ENCODE measurements around the gene OR8G1. TPM values are rescaled to one million over a fixed set of nuclear protein-coding genes. Genes with fewer than 3 reads are reported as not detected.
"Not testable (repeated sequence)": the region's sequence is repeated elsewhere in the genome, so short reads cannot be mapped to it uniquely, and the experiment has no call there.

The OR8G1 gene
- total RNA-seq, 1 experiment from 2014 or later: not detected

DNA sequence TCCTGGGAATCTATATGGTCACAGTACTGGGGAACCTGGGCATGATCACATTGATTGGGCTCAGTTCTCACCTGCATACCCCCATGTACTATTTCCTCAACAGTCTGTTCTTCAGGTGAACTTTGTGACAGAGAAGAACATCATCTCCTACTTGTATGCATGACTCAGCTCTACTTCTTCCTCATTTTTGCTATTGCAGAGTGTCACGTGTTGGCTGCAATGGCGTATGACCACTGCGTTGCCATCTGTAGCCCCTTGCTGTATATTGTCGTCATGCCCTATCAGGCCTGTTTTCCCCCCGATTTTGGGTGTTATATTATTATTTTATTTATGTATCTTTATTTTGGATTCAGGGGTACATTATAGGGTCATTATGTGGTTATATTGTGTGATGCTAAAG is 2.4 kb upstream of the OR8G1 start:
- Histone ChIP-seq H3K27me3 (ENCODE audit: control insufficient read depth, insufficient read depth, low read length) (no peaks in the 10 kb centered on the region), H3K9me3 (ENCODE audit: control insufficient read depth, insufficient read depth, low read depth, low read length) (no peaks in the 10 kb centered on the region), H3K36me3 (ENCODE audit: control insufficient read depth, insufficient read depth, low read length) (no peaks in the 10 kb centered on the region), H3K27ac (ENCODE audit: low read length) (no peak overlapping the region), H3K4me1 (ENCODE audit: control insufficient read depth, insufficient read depth, low read length) (no peaks in the 10 kb centered on the region), H3K4me3 (ENCODE audit: low read depth in 2 of 2, low read length in 2 of 2) (no peak overlapping the region)
- no peak for TF ChIP-seq TCF7L2 (IDR thresholded peaks at IDR 0.05; ENCODE audit: low read depth, low read length)
- no peak for TF ChIP-seq POLR2AphosphoS5 (IDR thresholded peaks at IDR 0.05; ENCODE audit: low read depth, low read length)
- no peak for TF ChIP-seq SIN3A (IDR thresholded peaks at IDR 0.05; ENCODE audit: borderline replicate concordance, insufficient read depth, low read depth, low read length)
- TF ChIP-seq, protein P1, sequence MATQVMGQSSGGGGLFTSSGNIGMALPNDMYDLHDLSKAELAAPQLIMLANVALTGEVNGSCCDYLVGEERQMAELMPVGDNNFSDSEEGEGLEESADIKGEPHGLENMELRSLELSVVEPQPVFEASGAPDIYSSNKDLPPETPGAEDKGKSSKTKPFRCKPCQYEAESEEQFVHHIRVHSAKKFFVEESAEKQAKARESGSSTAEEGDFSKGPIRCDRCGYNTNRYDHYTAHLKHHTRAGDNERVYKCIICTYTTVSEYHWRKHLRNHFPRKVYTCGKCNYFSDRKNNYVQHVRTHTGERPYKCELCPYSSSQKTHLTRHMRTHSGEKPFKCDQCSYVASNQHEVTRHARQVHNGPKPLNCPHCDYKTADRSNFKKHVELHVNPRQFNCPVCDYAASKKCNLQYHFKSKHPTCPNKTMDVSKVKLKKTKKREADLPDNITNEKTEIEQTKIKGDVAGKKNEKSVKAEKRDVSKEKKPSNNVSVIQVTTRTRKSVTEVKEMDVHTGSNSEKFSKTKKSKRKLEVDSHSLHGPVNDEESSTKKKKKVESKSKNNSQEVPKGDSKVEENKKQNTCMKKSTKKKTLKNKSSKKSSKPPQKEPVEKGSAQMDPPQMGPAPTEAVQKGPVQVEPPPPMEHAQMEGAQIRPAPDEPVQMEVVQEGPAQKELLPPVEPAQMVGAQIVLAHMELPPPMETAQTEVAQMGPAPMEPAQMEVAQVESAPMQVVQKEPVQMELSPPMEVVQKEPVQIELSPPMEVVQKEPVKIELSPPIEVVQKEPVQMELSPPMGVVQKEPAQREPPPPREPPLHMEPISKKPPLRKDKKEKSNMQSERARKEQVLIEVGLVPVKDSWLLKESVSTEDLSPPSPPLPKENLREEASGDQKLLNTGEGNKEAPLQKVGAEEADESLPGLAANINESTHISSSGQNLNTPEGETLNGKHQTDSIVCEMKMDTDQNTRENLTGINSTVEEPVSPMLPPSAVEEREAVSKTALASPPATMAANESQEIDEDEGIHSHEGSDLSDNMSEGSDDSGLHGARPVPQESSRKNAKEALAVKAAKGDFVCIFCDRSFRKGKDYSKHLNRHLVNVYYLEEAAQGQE (IDR thresholded peaks at IDR 0.05; ENCODE audit: insufficient read depth in 1 of 2, low read depth in 2 of 2, low read length in 1 of 2): no peak
- TF ChIP-seq, protein P2, sequence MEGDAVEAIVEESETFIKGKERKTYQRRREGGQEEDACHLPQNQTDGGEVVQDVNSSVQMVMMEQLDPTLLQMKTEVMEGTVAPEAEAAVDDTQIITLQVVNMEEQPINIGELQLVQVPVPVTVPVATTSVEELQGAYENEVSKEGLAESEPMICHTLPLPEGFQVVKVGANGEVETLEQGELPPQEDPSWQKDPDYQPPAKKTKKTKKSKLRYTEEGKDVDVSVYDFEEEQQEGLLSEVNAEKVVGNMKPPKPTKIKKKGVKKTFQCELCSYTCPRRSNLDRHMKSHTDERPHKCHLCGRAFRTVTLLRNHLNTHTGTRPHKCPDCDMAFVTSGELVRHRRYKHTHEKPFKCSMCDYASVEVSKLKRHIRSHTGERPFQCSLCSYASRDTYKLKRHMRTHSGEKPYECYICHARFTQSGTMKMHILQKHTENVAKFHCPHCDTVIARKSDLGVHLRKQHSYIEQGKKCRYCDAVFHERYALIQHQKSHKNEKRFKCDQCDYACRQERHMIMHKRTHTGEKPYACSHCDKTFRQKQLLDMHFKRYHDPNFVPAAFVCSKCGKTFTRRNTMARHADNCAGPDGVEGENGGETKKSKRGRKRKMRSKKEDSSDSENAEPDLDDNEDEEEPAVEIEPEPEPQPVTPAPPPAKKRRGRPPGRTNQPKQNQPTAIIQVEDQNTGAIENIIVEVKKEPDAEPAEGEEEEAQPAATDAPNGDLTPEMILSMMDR (IDR thresholded peaks at IDR 0.05): no peak
- in situ Hi-C loops (cut with HindIII; ENCODE audit: low pct_unique_long_range_greater_than_20kb, low sequenced_read_pairs) (no loop called here), intact Hi-C loops (cut with micrococcal nuclease; ENCODE audit: unreplicated experiment) (no loop called here)
- ATAC-seq (no peak), DNase-seq (ENCODE audit: low read depth, low spot score) (no peak)
- no TSS peak for BruUV-seq (replicated peaks)
- CTCF ChIA-PET: no interaction called here
- POLR2A ChIA-PET: no interaction called here

DNA sequence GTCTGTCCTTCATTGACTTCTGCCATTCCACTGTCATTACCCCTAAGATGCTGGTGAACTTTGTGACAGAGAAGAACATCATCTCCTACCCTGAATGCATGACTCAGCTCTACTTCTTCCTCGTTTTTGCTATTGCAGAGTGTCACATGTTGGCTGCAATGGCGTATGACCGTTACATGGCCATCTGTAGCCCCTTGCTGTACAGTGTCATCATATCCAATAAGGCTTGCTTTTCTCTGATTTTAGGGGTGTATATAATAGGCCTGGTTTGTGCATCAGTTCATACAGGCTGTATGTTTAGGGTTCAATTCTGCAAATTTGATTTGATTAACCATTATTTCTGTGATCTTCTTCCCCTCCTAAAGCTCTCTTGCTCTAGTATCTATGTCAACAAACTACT is 9.0 kb downstream of the OR8G1 start:
- ATAC-seq; H3K27me3 ChIP-seq (ENCODE audit: control insufficient read depth, insufficient read depth, low read length); POLR2A ChIA-PET; H3K4me1 ChIP-seq (ENCODE audit: control insufficient read depth, insufficient read depth, low read length); intact Hi-C loops (cut with micrococcal nuclease; ENCODE audit: unreplicated experiment); H3K9me3 ChIP-seq (ENCODE audit: control insufficient read depth, insufficient read depth, low read depth, low read length); BruUV-seq (replicated peaks); H3K36me3 ChIP-seq (ENCODE audit: control insufficient read depth, insufficient read depth, low read length); CTCF ChIA-PET; H3K27ac ChIP-seq (ENCODE audit: low read length); H3K4me3 ChIP-seq (ENCODE audit: low read depth in 2 of 2, low read length in 2 of 2); DNase-seq (ENCODE audit: low read depth, low spot score); in situ Hi-C loops (cut with HindIII; ENCODE audit: low pct_unique_long_range_greater_than_20kb, low sequenced_read_pairs): not testable (repeated sequence)

DNA sequence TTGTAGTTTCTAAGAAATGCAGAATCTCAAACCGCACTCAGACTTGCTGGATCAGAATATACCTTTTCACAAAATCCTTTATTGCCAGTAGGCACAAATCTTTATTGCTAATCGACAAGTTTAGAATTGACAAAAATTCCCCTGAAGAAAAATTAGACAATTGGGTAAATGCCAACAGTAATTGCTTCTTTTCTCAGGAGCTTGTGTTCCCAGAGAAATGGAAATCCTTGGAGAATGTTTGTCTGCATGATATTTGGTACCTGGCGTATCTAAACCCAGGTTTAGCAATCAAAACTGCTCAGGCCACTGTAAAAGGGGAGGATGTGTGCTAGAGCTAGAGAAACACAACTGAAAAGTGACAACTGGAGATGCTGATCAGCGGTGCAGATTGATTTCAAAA is 15.2 kb downstream of the OR8G1 start, which contains the start of gene OR8G5:
OR8G5 (plus strand) TSS at position 301 of the 400 bp plus-strand sequence. CDS start 8,556 bp downstream, outside the sequence.
- ChIA-PET CTCF (no interaction called here), POLR2A (no interaction called here)
- H3K36me3 ChIP-seq (ENCODE audit: control insufficient read depth, insufficient read depth, low read length): no peaks in the 10 kb centered on the region
- H3K4me3 ChIP-seq (ENCODE audit: low read depth in 2 of 2, low read length in 2 of 2): no peak within 1 kb of the TSS
- intact Hi-C loops (cut with micrococcal nuclease; ENCODE audit: unreplicated experiment) (no loop called here), in situ Hi-C loops (cut with HindIII; ENCODE audit: low pct_unique_long_range_greater_than_20kb, low sequenced_read_pairs) (no loop called here)
- ATAC-seq: no peak
- TF ChIP-seq TCF7L2 (IDR thresholded peaks at IDR 0.05; ENCODE audit: low read depth, low read length): no peak
- no peak for TF ChIP-seq POLR2AphosphoS5 (IDR thresholded peaks at IDR 0.05; ENCODE audit: low read depth, low read length)
- TF ChIP-seq, protein P1 (IDR thresholded peaks at IDR 0.05; ENCODE audit: insufficient read depth in 1 of 2, low read depth in 2 of 2, low read length in 1 of 2): no peak
- TF ChIP-seq SIN3A (IDR thresholded peaks at IDR 0.05; ENCODE audit: borderline replicate concordance, insufficient read depth, low read depth, low read length): no peak
- TF ChIP-seq, protein P2 (IDR thresholded peaks at IDR 0.05): no peak
- no peak for DNase-seq (ENCODE audit: low read depth, low spot score)
- H3K27ac ChIP-seq (ENCODE audit: low read length): no peak within 1 kb of the TSS
- H3K27me3 ChIP-seq (ENCODE audit: control insufficient read depth, insufficient read depth, low read length): no peaks in the 10 kb centered on the region
- BruUV-seq (replicated peaks): no TSS peak
- no peaks in the 10 kb centered on the region for H3K9me3 ChIP-seq (ENCODE audit: control insufficient read depth, insufficient read depth, low read depth, low read length)
- no peaks in the 10 kb centered on the region for H3K4me1 ChIP-seq (ENCODE audit: control insufficient read depth, insufficient read depth, low read length)

DNA sequence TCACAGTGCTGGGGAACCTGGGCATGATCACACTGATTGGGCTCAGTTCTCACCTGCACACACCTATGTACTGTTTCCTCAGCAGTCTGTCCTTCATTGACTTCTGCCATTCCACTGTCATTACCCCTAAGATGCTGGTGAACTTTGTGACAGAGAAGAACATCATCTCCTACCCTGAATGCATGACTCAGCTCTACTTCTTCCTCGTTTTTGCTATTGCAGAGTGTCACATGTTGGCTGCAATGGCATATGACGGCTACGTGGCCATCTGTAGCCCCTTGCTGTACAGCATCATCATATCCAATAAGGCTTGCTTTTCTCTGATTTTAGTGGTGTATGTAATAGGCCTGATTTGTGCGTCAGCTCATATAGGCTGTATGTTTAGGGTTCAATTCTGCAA is 24.1 kb downstream of the OR8G1 start:
- H3K4me3 ChIP-seq (ENCODE audit: low read depth in 2 of 2, low read length in 2 of 2); ATAC-seq; intact Hi-C loops (cut with micrococcal nuclease; ENCODE audit: unreplicated experiment); H3K27ac ChIP-seq (ENCODE audit: low read length); H3K4me1 ChIP-seq (ENCODE audit: control insufficient read depth, insufficient read depth, low read length); in situ Hi-C loops (cut with HindIII; ENCODE audit: low pct_unique_long_range_greater_than_20kb, low sequenced_read_pairs); DNase-seq (ENCODE audit: low read depth, low spot score); CTCF ChIA-PET; H3K9me3 ChIP-seq (ENCODE audit: control insufficient read depth, insufficient read depth, low read depth, low read length); BruUV-seq (replicated peaks); H3K36me3 ChIP-seq (ENCODE audit: control insufficient read depth, insufficient read depth, low read length); H3K27me3 ChIP-seq (ENCODE audit: control insufficient read depth, insufficient read depth, low read length): not testable (repeated sequence)
- POLR2A ChIA-PET: interaction anchor here (0.6 kb wide), 1 partner anchor 66 kb away, joined by 11 read pairs; no protein-coding TSS in a partner anchor

Data from Panc1 (cell line).